ENCODE data around the gene GCSAM. TPM values are rescaled to one million over a fixed set of nuclear protein-coding genes. Genes with fewer than 3 reads are reported as not detected.

The GCSAM gene
- total and polyA plus RNA-seq, 2 donors (not counting 1 experiment from before 2014, with no cell fraction given) = 14.9 to 24.6 TPM

GRCh38 chr3:112078125-112079083 is 54.6 kb downstream of the GCSAM start:
- DNase-seq (no peak), ATAC-seq (ENCODE audit: low read depth) (no peak)
- H4K20me1 ChIP-seq (ENCODE audit: control insufficient read depth, insufficient read depth, low read length, poor library complexity, severe bottlenecking) = no peaks in the 10 kb centered on the region
- 94% methylated on average over 7 of the region's 10 CpGs for WGBS (ENCODE audit: insufficient coverage)
- no peaks in the 10 kb centered on the region for H3K9me3 Mint-ChIP-seq (ENCODE audit: insufficient read depth)
- no peak overlapping the region for H2AFZ ChIP-seq (ENCODE audit: insufficient read depth, low read depth, low read length, poor library complexity, severe bottlenecking)
- H3K27ac Mint-ChIP-seq = no peak overlapping the region
- no peak overlapping the region for H3K4me3 ChIP-seq (ENCODE audit: control extremely low read depth in 1 of 5, extremely low read depth in 1 of 5, insufficient read depth in 1 of 5, low read depth in 2 of 5, low read length in 4 of 5)
- no peaks in the 10 kb centered on the region for H3K79me2 ChIP-seq (ENCODE audit: control insufficient read depth, insufficient read depth, low read length)
- TF ChIP-seq, protein P1, sequence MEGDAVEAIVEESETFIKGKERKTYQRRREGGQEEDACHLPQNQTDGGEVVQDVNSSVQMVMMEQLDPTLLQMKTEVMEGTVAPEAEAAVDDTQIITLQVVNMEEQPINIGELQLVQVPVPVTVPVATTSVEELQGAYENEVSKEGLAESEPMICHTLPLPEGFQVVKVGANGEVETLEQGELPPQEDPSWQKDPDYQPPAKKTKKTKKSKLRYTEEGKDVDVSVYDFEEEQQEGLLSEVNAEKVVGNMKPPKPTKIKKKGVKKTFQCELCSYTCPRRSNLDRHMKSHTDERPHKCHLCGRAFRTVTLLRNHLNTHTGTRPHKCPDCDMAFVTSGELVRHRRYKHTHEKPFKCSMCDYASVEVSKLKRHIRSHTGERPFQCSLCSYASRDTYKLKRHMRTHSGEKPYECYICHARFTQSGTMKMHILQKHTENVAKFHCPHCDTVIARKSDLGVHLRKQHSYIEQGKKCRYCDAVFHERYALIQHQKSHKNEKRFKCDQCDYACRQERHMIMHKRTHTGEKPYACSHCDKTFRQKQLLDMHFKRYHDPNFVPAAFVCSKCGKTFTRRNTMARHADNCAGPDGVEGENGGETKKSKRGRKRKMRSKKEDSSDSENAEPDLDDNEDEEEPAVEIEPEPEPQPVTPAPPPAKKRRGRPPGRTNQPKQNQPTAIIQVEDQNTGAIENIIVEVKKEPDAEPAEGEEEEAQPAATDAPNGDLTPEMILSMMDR (IDR thresholded peaks at IDR 0.05) = no peak
- TF ChIP-seq EZH2 (IDR thresholded peaks at IDR 0.05; ENCODE audit: borderline replicate concordance, insufficient read depth, low read depth, low read length, poor library complexity, severe bottlenecking) = no peak
- no peak overlapping the region for H3K9ac ChIP-seq (ENCODE audit: low read length)
- H3K36me3 ChIP-seq (replicated peaks in 1 of 2; ENCODE audit: control extremely low read depth in 1 of 2, control insufficient read depth in 1 of 2, extremely low read depth in 1 of 2, insufficient read depth in 2 of 2, low read length in 1 of 2) = no peaks in the 10 kb centered on the region
- peaks cover 26% of the 10 kb centered on the region for H3K27me3 Mint-ChIP-seq
- H3K27me3 ChIP-seq (replicated peaks in 1 of 4; ENCODE audit: control extremely low read depth in 1 of 4, control insufficient read depth in 3 of 4, insufficient read depth in 4 of 4, low read length in 3 of 4) = peaks cover 0 to 10% (median 2%) of the 10 kb centered on the region in 4 experiments
- H3K9me3 ChIP-seq (ENCODE audit: control extremely low read depth in 1 of 3, control insufficient read depth in 2 of 3, insufficient read depth in 1 of 3, low read length in 2 of 3) = no peaks in the 10 kb centered on the region
- ChIA-PET POLR2A (no interaction called here), CTCF (no interaction called here)
- intact Hi-C loops (cut with micrococcal nuclease) = no loop called here
- H3K4me2 ChIP-seq (replicated peaks; ENCODE audit: low read depth, low read length, poor library complexity, severe bottlenecking) = no peak overlapping the region
- H3K4me3 Mint-ChIP-seq = no peak overlapping the region
- H3K4me1 ChIP-seq (ENCODE audit: control insufficient read depth in 2 of 2, insufficient read depth in 2 of 2, low read length in 2 of 2) = no peaks in the 10 kb centered on the region
- H3K4me1 Mint-ChIP-seq = peaks cover 6% of the 10 kb centered on the region
- H3K27ac ChIP-seq (ENCODE audit: low read length in 2 of 2) = no peak overlapping the region

Data from B cell (primary cell).